Neural cell (in vitro differentiated cells): ENCODE data around the gene METTL15. TPM values are rescaled to one million over a fixed set of nuclear protein-coding genes. Genes with fewer than 3 reads are reported as not detected.

Source experiments
- H2AFZ ChIP-seq: fragments of 200-600, 300-800 bp; sonication (generic), shearing (Covaris generic); 2 replicates; pipeline ENCODE4 v1.6.0; 2014; ENCODE audit warnings: low read depth, mild to moderate bottlenecking, antibody characterized with exemption, low read length, moderate library complexity
- H3F3A ChIP-seq: fragments of 200-600 bp; shearing (Covaris generic); 2 replicates; pipeline ENCODE4 v1.6.1; 2016; ENCODE audit warnings: mild to moderate bottlenecking, moderate library complexity, mixed read lengths, antibody characterized with exemption, low read length; ENCODE audit not compliant: insufficient read depth, poor library complexity, severe bottlenecking
- H3K27ac ChIP-seq: fragments of 200-600, 300-800 bp; sonication (generic), shearing (Covaris generic); 2 replicates; pipeline ENCODE4 v1.5.1; 2014; ENCODE audit warnings: mild to moderate bottlenecking, low read length, moderate library complexity
- H3K27me3 ChIP-seq: fragments of 300-800, 200-600 bp; sonication (generic), shearing (Covaris generic); 2 replicates; pipeline ENCODE4 v1.6.0; 2014; ENCODE audit warnings: mild to moderate bottlenecking, low read depth, low read length, moderate library complexity; ENCODE audit not compliant: insufficient read depth
- H3K36me3 ChIP-seq: fragments of 300-800, 200-600 bp; sonication (generic), shearing (Covaris generic); 2 replicates; pipeline ENCODE4 v1.5.1; 2014; ENCODE audit warnings: mild to moderate bottlenecking, antibody characterized with exemption, low read length, moderate library complexity; ENCODE audit not compliant: insufficient read depth
- H3K4me2 ChIP-seq: fragments of 300-800, 200-600 bp; sonication (generic), shearing (Covaris generic); 2 replicates; pipeline ENCODE4 v1.6.0; 2014; ENCODE audit warnings: mild to moderate bottlenecking, low read length
- H3K4me3 ChIP-seq: fragments of 300-800, 200-600 bp; sonication (generic), shearing (Covaris generic); 2 replicates; pipeline ENCODE4 v1.5.1; 2014; ENCODE audit warnings: mild to moderate bottlenecking, low read length, moderate library complexity
- H3K79me2 ChIP-seq: fragments of 200-600 bp; shearing (Covaris generic); replicated peaks from 2 replicates; pipeline ENCODE4 v1.6.0; 2014; ENCODE audit warnings: mild to moderate bottlenecking, low read length, moderate library complexity; ENCODE audit not compliant: insufficient read depth
- H3K9ac ChIP-seq: fragments of 300-800, 200-600 bp; sonication (generic), shearing (Covaris generic); 2 replicates; pipeline ENCODE4 v1.6.1; 2016; ENCODE audit warnings: mild to moderate bottlenecking, low read length, mixed read lengths
- H3K9me2 ChIP-seq: fragments of 200-600 bp; shearing (Covaris generic); 2 replicates; pipeline ENCODE4 v1.6.1; 2016; ENCODE audit warnings: mild to moderate bottlenecking, low read length, mixed read lengths; ENCODE audit not compliant: insufficient read depth
- H3K9me3 ChIP-seq: fragments of 200-600, 300-800 bp; sonication (generic), shearing (Covaris generic); 2 replicates; pipeline ENCODE4 v1.6.1; 2016; ENCODE audit warnings: mild to moderate bottlenecking, mixed run types, low read length, moderate library complexity, mixed read lengths
- H4K20me1 ChIP-seq: fragments of 200-600 bp; shearing (Covaris generic); 2 replicates; pipeline ENCODE4 v1.6.1; 2016; ENCODE audit warnings: mild to moderate bottlenecking, mixed run types; ENCODE audit not compliant: insufficient read depth
- CTCF ChIP-seq: fragments of 450-650 bp; IDR thresholded peaks from 2 replicates; pipeline ENCODE4 v1.5.1; 2014; ENCODE audit warnings: antibody characterized with exemption, mild to moderate bottlenecking, moderate library complexity; ENCODE audit not compliant: poor library complexity, severe bottlenecking
- EP300 ChIP-seq: fragments of 450-650 bp; conservative IDR thresholded peaks from 2 replicates; pipeline ENCODE4 v1.6.1; 2014; ENCODE audit warnings: antibody characterized with exemption, mild to moderate bottlenecking, moderate library complexity; ENCODE audit not compliant: poor library complexity, severe bottlenecking
- EZH2 ChIP-seq: fragments of 200-600, 300-800 bp; shearing (Covaris generic), sonication (generic); IDR thresholded peaks from 2 replicates; pipeline ENCODE4 v1.6.1; 2014; ENCODE audit warnings: antibody characterized with exemption, low read length, borderline replicate concordance, mild to moderate bottlenecking; ENCODE audit not compliant: insufficient read depth, poor library complexity, severe bottlenecking
- MXI1 ChIP-seq: fragments of 450-650 bp; conservative IDR thresholded peaks from 2 replicates; pipeline ENCODE4 v1.6.1; 2014; ENCODE audit warnings: antibody characterized with exemption, mild to moderate bottlenecking; ENCODE audit not compliant: poor library complexity, severe bottlenecking
- POLR2AphosphoS5 ChIP-seq: IDR thresholded peaks from 2 replicates; pipeline ENCODE4 v1.6.1; 2012
- RAD21 ChIP-seq: fragments of 450-650 bp; conservative IDR thresholded peaks from 2 replicates; pipeline ENCODE4 v1.6.1; 2014; ENCODE audit warnings: antibody characterized with exemption, mild to moderate bottlenecking, moderate library complexity
- REST ChIP-seq: IDR thresholded peaks from 2 replicates; pipeline ENCODE4 v1.6.1; 2012; ENCODE audit warnings: borderline replicate concordance
- SMC3 ChIP-seq: fragments of 450-650 bp; conservative IDR thresholded peaks from 2 replicates; pipeline ENCODE4 v1.6.1; 2014; ENCODE audit warnings: antibody characterized with exemption, mild to moderate bottlenecking, moderate library complexity; ENCODE audit not compliant: poor library complexity
- TAF1 ChIP-seq: IDR thresholded peaks from 2 replicates; pipeline ENCODE4 v1.6.1; 2012; ENCODE audit warnings: low read depth
- polyA plus RNA-seq: library from polyadenylated mRNA; depleted of rRNA; stranded (reverse); fragments of >200 nt; gene quantifications from 2 replicates; pipeline ENCODE4 v1.2.3, GENCODE V29; 2014

Gene METTL15
- polyA plus RNA-seq, 1 donor from 2014 or later, result 6.6 TPM

- Histone ChIP-seq H3K9me3 (peaks cover 14% of the 10 kb centered on the region), H3K4me3 (no peak overlapping the region), H2AFZ (no peak overlapping the region), H3K79me2 (no peaks in the 10 kb centered on the region), H3K27ac (no peak overlapping the region), H4K20me1 (no peaks in the 10 kb centered on the region), H3K27me3 (no peaks in the 10 kb centered on the region), H3K4me2 (no peak overlapping the region), H3K9me2 (no peaks in the 10 kb centered on the region), H3K9ac (no peak overlapping the region), H3F3A (no peaks in the 10 kb centered on the region), H3K36me3 (no peaks in the 10 kb centered on the region)
- no peak for TF ChIP-seq EP300
These were observed 31.7 kb downstream of the METTL15 start for GRCh38 chr11:28139841-28140415.

- Histone ChIP-seq H3K9me2 (no peaks in the 10 kb centered on the region), H4K20me1 (no peaks in the 10 kb centered on the region), H3K27me3 (no peaks in the 10 kb centered on the region), H3K4me2 (no peak overlapping the region), H3K27ac (no peak overlapping the region), H3K36me3 (no peaks in the 10 kb centered on the region), H2AFZ (no peak overlapping the region), H3K4me3 (no peak overlapping the region), H3K9me3 (peaks cover 14% of the 10 kb centered on the region), H3K9ac (no peak overlapping the region), H3K79me2 (no peaks in the 10 kb centered on the region), H3F3A (no peaks in the 10 kb centered on the region)
- TF ChIP-seq EP300 (no peak), EZH2 (no peak), TAF1 (no peak), REST (no peak), MXI1 (no peak), POLR2AphosphoS5 (no peak), RAD21 (no peak), SMC3 (no peak), CTCF (no peak)
These were observed 32.7 kb downstream of the METTL15 start for GRCh38 chr11:28140689-28141455.
